Stimulated activated CD4-positive, alpha-beta T cell treated with anti-CD3 and anti-CD28 coated beads, TNF-alpha, amount 100 ng/mL, for 4 hours (primary cell): ENCODE data around the gene PCNX2.
"Not testable (repeated sequence)": the region's sequence is repeated elsewhere in the genome, so short reads cannot be mapped to it uniquely, and the experiment has no call there.

Experiments used
- DNase-seq, 3 experiments: peaks; one replicate each; pipeline ENCODE4 v3.0.0-alpha.2; 2020; ENCODE audit warnings: low read depth in 3 of 3

PCNX2 gene

GRCh38 chr1:233010146-233010545, 285.4 kb downstream of the PCNX2 start:
- no peak for DNase-seq

- DNase-seq, result no peak
These were observed 289.0 kb downstream of the PCNX2 start for GRCh38 chr1:233006541-233006973.

GRCh38 chr1:233006108-233006507, 289.4 kb downstream of the PCNX2 start:
- no peak for DNase-seq

GRCh38 chr1:233005703-233006102, 289.8 kb downstream of the PCNX2 start:
- no peak for DNase-seq

GRCh38 chr1:233005156-233005555, 290.4 kb downstream of the PCNX2 start:
- DNase-seq, result no peak

GRCh38 chr1:233004451-233004850, 291.1 kb downstream of the PCNX2 start:
- DNase-seq, result no peak

GRCh38 chr1:233003638-233004037, 291.9 kb downstream of the PCNX2 start:
- DNase-seq, result not testable (repeated sequence)

- DNase-seq, result no peak
These were observed 295.4 kb downstream of the PCNX2 start for GRCh38 chr1:232999956-233000625.

GRCh38 chr1:232998646-232999045, 296.9 kb downstream of the PCNX2 start:
- no peak for DNase-seq

- DNase-seq, result no peak
These were observed 297.4 kb downstream of the PCNX2 start for GRCh38 chr1:232998138-232998537.

- DNase-seq, result no peak
These were observed 299.4 kb downstream of the PCNX2 start for GRCh38 chr1:232996143-232996542.

GRCh38 chr1:232995189-232995588, 300.3 kb downstream of the PCNX2 start:
- no peak for DNase-seq

- DNase-seq, result no peak
These were observed 302.0 kb downstream of the PCNX2 start for GRCh38 chr1:232993555-232993954.

GRCh38 chr1:232992227-232992626, 303.3 kb downstream of the PCNX2 start:
- DNase-seq, result no peak

GRCh38 chr1:232991238-232991637, 304.3 kb downstream of the PCNX2 start:
- DNase-seq, result no peak

- DNase-seq, result no peak
These were observed 305.1 kb downstream of the PCNX2 start for GRCh38 chr1:232990176-232991128.

GRCh38 chr1:232988572-232989040, 306.9 kb downstream of the PCNX2 start:
- no peak for DNase-seq

- no peak for DNase-seq
These were observed 307.8 kb downstream of the PCNX2 start for GRCh38 chr1:232987774-232988140.

- no peak for DNase-seq
These were observed 308.3 kb downstream of the PCNX2 start for GRCh38 chr1:232987046-232987773.

- DNase-seq, result no peak
These were observed 309.0 kb downstream of the PCNX2 start for GRCh38 chr1:232986527-232986922.

GRCh38 chr1:232985882-232986526, 309.5 kb downstream of the PCNX2 start:
- no peak for DNase-seq
